Measurements from ENCODE around the gene DCAF10. TPM values are rescaled to one million over a fixed set of nuclear protein-coding genes. Genes with fewer than 3 reads are reported as not detected.
"Not testable (repeated sequence)": the region's sequence is repeated elsewhere in the genome, so short reads cannot be mapped to it uniquely, and the experiment has no call there.

The DCAF10 gene
- total RNA-seq, 1 donor from 2014 or later: 32.2 TPM

DNA sequence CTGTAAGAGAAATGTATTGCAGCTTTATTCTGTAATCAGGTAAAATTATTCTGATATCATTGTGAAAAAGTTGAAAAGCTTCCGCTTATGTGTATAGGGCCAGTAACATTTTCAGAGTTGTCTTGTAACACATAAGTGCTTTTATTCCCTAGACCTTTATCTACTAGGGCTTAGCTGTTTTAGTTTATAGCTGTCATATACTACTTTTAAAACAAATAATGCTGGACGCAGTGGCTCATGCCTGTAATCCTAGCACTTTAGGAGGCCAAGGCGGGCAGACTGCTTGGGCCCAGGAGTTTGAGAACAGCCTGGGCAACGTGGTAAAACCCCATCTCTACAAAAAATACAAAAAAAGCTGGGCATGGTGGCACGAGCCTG, 70.2 kb downstream of the DCAF10 start:
- H3K27me3 Mint-ChIP-seq (ENCODE audit: low read depth): no peaks in the 10 kb centered on the region
- H3K9me3 Mint-ChIP-seq (ENCODE audit: low read depth): no peaks in the 10 kb centered on the region
- no peak for DNase-seq (ENCODE audit: low spot score)
- H3K36me3 Mint-ChIP-seq (ENCODE audit: low read depth): no peaks in the 10 kb centered on the region
- TF ChIP-seq, protein P1, sequence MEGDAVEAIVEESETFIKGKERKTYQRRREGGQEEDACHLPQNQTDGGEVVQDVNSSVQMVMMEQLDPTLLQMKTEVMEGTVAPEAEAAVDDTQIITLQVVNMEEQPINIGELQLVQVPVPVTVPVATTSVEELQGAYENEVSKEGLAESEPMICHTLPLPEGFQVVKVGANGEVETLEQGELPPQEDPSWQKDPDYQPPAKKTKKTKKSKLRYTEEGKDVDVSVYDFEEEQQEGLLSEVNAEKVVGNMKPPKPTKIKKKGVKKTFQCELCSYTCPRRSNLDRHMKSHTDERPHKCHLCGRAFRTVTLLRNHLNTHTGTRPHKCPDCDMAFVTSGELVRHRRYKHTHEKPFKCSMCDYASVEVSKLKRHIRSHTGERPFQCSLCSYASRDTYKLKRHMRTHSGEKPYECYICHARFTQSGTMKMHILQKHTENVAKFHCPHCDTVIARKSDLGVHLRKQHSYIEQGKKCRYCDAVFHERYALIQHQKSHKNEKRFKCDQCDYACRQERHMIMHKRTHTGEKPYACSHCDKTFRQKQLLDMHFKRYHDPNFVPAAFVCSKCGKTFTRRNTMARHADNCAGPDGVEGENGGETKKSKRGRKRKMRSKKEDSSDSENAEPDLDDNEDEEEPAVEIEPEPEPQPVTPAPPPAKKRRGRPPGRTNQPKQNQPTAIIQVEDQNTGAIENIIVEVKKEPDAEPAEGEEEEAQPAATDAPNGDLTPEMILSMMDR (IDR thresholded peaks at IDR 0.05): no peak
- H3K27ac Mint-ChIP-seq (ENCODE audit: unreplicated experiment): no peak overlapping the region
- H3K4me3 Mint-ChIP-seq (ENCODE audit: unreplicated experiment): no peak overlapping the region
- no peaks in the 10 kb centered on the region for H3K4me1 Mint-ChIP-seq (ENCODE audit: low read depth)

DNA sequence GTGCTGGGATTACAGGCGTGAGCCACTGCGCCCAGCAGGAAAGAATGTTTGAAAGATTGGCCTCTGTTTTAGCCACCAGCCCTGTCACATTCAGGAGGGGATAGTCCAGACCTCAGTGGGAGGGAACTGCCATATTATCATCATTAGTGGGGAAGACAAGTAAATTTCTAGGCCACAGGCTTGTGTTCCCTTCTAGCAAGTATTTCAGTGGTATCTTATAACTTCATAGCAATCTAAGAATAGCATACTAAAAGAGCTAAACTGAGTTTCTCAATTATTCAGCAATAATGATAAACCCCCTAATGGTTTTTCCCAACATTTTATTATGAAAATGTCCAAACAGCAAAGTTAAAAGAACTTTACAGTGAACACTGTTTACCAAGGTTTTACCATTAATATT, 73.4 kb downstream of the DCAF10 start:
- Mint-ChIP-seq H3K27me3 (ENCODE audit: low read depth) (no peaks in the 10 kb centered on the region), H3K4me1 (ENCODE audit: low read depth) (no peaks in the 10 kb centered on the region), H3K4me3 (ENCODE audit: unreplicated experiment) (no peak overlapping the region), H3K27ac (ENCODE audit: unreplicated experiment) (no peak overlapping the region), H3K9me3 (ENCODE audit: low read depth) (no peaks in the 10 kb centered on the region), H3K36me3 (ENCODE audit: low read depth) (peaks cover 4% of the 10 kb centered on the region)
- TF ChIP-seq, protein P1 (IDR thresholded peaks at IDR 0.05): no peak
- no peak for DNase-seq (ENCODE audit: low spot score)

DNA sequence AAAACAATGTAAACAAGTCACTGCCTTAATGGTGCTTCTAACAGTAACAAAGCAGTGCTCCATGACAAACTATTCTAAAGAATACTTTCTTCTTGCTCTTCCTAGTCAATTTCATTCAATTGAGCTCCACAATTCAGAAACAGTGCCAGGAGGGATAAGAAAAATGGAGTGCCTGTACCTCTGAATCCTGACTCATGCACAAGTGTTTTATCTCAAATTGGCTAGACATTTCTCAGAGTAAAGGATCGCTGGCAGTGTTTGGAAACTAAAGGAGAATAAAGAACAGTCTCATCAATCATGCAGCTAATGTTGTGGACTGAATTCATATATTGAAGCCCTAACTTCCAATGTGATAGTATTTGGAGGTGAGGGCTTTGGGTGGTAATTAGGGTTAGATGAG, 75.8 kb downstream of the DCAF10 start:
- no peak for DNase-seq (ENCODE audit: low spot score)
- Mint-ChIP-seq H3K4me1 (ENCODE audit: low read depth) (no peaks in the 10 kb centered on the region), H3K9me3 (ENCODE audit: low read depth) (no peaks in the 10 kb centered on the region), H3K4me3 (ENCODE audit: unreplicated experiment) (no peak overlapping the region), H3K27ac (ENCODE audit: unreplicated experiment) (no peak overlapping the region), H3K27me3 (ENCODE audit: low read depth) (no peaks in the 10 kb centered on the region), H3K36me3 (ENCODE audit: low read depth) (peaks cover 8% of the 10 kb centered on the region)
- TF ChIP-seq, protein P1 (IDR thresholded peaks at IDR 0.05): no peak

DNA sequence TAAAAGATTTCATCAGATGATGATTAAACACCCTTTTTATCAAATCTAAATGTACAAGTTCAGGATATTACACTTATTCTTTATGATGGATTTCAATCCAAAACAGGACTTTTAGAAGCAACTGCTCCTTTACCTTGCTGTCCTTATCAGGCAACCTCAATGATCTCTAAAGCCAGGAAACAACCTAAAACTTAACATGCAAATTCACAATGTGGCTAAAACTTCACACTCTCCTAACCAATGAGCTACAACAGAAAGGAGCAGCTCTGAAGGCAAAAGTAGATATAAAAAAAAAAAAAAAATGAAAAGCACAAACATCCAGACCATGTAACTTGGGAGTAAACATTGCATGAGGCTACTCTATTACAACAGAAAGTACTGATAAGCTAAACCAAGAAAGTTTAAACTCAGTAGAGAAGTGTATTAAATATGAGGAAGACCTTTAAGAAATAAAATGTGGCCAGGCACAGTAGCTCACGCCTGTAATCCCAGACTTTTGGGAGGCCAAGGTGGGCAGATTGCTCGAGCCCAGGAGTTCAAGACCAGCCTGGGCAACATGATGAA, 80.4 kb downstream of the DCAF10 start:
- TF ChIP-seq, protein P1 (IDR thresholded peaks at IDR 0.05): no peak
- H3K27me3 Mint-ChIP-seq (ENCODE audit: low read depth): no peaks in the 10 kb centered on the region

DNA sequence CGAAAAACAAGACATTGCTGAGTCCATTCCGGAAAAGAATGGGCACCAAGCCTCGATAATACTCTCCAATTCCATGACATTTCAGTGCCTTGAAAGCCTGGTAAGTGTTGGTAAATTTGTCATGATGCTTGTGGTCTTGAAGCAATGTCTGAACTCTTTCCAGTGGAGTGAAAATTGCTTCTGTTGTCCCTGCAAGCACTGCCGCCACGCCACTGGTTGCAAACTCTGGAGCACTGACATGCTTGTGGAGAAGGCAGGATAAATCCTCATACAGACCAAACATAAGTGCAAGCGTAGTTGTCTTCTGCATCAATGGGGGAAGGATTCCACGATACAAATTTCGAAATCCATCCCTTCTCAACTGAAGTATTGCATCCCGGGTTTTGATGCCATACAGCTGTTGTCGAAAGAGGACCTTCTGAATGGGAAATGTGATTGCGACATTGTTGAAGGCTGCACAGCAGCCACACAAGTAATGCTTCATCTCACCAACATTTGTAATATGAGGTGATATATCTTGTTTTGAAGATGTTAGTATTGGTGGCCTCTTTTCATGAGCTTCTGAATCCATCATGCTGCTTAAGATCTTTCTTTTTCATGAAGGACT, 87.5 kb downstream of the DCAF10 start:
- not testable (repeated sequence) for H3K4me1 Mint-ChIP-seq (ENCODE audit: low read depth); DNase-seq (ENCODE audit: low spot score); H3K27ac Mint-ChIP-seq (ENCODE audit: unreplicated experiment)

More for the DNA sequence above, 80.4 kb downstream of the DCAF10 start:
- Mint-ChIP-seq H3K36me3 (ENCODE audit: low read depth) (peaks cover 16% of the 10 kb centered on the region), H3K27ac (ENCODE audit: unreplicated experiment) (no peak overlapping the region), H3K4me1 (ENCODE audit: low read depth) (no peaks in the 10 kb centered on the region), H3K9me3 (ENCODE audit: low read depth) (no peaks in the 10 kb centered on the region), H3K4me3 (ENCODE audit: unreplicated experiment) (no peak overlapping the region)
- no peak for DNase-seq (ENCODE audit: low spot score)

DNA sequence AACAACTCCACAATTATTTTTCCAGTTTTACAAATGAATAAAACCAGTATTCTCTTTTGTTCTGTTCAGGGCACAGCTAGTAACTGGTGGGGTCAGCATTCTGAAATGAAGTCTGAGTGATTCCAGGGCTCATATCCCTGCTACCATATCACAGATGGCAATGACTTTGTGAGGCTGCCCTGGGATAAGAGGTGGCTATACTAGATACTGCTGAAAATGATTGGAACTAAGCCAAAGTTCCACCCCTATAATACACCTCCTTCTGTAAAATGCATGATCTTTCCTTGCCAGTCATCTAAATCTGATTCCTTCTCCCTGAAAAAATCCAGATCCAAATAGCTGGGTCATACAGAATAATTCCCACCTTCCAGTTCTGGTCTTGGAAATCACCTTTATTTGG, 88.9 kb downstream of the DCAF10 start:
- no peak overlapping the region for H3K4me3 Mint-ChIP-seq (ENCODE audit: unreplicated experiment)
- DNase-seq (ENCODE audit: low spot score): no peak
- no peak overlapping the region for H3K27ac Mint-ChIP-seq (ENCODE audit: unreplicated experiment)
- H3K27me3 Mint-ChIP-seq (ENCODE audit: low read depth): no peaks in the 10 kb centered on the region
- no peaks in the 10 kb centered on the region for H3K9me3 Mint-ChIP-seq (ENCODE audit: low read depth)
- no peaks in the 10 kb centered on the region for H3K4me1 Mint-ChIP-seq (ENCODE audit: low read depth)
- H3K36me3 Mint-ChIP-seq (ENCODE audit: low read depth): peaks cover 23% of the 10 kb centered on the region
- TF ChIP-seq, protein P1 (IDR thresholded peaks at IDR 0.05): no peak

More for the DNA sequence above, 87.5 kb downstream of the DCAF10 start:
- H3K4me3 Mint-ChIP-seq (ENCODE audit: unreplicated experiment); H3K27me3 Mint-ChIP-seq (ENCODE audit: low read depth); H3K9me3 Mint-ChIP-seq (ENCODE audit: low read depth): not testable (repeated sequence)
- H3K36me3 Mint-ChIP-seq (ENCODE audit: low read depth): peaks cover 15% of the 10 kb centered on the region

DNA sequence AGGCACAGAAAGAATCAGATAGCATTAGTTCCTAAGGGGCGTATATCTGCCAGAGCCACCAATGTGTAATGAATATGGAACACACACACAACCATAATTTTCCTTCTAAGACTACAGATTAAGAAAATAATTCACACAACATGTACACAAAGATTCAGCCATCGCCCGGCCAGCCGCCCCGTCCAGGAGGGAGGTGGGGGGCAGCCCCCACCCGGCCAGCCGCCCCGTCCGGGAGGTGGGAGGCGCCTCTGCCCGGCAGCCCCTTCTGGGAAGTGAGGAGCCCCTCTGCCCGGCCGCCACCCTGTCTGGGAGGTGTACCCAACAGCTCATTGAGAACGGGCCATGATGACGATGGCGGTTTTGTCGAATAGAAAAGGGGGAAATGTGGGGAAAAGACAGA, 90.4 kb downstream of the DCAF10 start:
- H3K27me3 Mint-ChIP-seq (ENCODE audit: low read depth); H3K4me1 Mint-ChIP-seq (ENCODE audit: low read depth); H3K4me3 Mint-ChIP-seq (ENCODE audit: unreplicated experiment); H3K27ac Mint-ChIP-seq (ENCODE audit: unreplicated experiment); DNase-seq (ENCODE audit: low spot score); H3K9me3 Mint-ChIP-seq (ENCODE audit: low read depth): not testable (repeated sequence)
- peaks cover 26% of the 10 kb centered on the region for H3K36me3 Mint-ChIP-seq (ENCODE audit: low read depth)

Data from chondrocyte (in vitro differentiated cells).